ENCODE measurements around the gene PPT2.

Gene PPT2

DNA sequence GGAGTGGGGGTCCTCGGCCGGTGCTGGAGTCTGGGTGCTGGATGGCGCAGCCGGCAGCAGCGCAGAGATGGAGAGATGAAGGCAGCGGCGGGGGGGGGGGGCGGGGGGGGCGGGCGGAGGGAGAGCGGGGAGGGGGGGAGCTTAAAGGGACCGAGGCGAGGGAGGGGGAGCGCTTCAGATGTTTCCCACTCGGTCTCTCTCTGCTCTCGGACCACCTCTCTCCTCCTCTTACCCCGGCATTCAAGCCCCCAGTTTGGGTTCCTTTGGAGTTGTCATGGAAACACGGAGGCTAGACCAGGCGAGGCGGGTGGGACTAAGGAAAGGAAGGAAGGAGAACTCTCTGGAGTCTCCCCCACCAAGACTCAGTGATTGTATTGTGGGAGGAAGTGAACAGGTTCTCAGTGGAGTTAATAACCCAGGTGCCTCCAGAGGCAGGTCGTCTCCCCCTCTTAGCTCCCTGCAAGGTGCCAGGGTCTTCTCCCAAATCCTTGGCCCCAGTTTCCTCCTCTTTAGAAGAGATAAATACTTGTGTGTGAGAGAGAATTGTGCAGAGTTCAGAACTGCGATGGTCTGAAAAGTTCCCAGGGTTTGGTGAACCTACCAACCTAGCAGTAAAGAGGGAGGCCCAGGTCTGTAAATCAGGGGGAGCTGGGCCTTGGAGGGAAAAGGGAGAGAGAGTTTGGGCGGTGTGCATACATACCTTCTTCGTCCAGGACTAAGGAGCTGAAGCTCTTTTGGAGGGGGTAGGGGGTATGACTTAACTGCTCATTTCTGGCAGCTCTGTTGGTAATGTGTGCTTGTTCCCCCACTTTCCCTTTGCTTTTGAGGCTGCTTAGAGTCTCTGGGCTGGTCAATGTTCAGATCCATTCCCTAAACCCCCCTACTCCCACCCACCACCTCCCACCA, 1.8 kb upstream of the PPT2 start, which contains the start of gene PRRT1:
Gene PRRT1, minus strand, starts transcription at position 77 of the 906 bp plus-strand sequence. CDS start 112 bp downstream, outside the sequence.
- no peak for DNase-seq (ENCODE audit: low read depth in 2 of 2)

GRCh38 chr6:32152769-32153563, 975 bp upstream of the PPT2 start:
- DNase-seq (ENCODE audit: low read depth in 2 of 2), result no peak

DNA sequence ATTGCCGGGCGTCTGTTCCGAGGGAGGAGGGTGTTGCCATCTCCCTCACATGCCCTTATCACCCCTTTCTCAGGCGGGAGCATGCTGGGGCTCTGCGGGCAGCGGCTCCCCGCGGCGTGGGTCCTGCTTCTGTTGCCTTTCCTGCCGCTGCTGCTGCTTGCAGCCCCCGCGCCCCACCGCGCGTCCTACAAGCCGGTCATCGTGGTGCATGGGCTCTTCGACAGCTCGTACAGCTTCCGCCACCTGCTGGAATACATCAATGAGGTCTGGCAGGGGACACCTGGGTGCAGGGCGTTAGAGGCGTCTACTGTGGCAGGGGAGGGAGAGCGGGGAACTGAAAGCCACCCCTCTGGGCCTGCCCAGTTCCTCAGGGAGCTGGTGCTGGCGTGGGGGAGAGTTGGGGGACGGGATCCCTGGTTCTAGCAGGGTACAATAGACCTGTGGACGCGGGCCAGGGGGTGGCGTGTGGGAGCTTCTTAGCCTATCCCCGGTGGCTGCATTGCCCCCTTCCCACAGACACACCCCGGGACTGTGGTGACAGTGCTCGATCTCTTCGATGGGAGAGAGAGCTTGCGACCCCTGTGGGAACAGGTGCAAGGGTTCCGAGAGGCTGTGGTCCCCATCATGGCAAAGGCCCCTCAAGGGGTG, 697 bp downstream of the PPT2 start:
- DNase-seq (ENCODE audit: low read depth in 2 of 2), result peak in 1 of 2 donors; percentile 42

DNA sequence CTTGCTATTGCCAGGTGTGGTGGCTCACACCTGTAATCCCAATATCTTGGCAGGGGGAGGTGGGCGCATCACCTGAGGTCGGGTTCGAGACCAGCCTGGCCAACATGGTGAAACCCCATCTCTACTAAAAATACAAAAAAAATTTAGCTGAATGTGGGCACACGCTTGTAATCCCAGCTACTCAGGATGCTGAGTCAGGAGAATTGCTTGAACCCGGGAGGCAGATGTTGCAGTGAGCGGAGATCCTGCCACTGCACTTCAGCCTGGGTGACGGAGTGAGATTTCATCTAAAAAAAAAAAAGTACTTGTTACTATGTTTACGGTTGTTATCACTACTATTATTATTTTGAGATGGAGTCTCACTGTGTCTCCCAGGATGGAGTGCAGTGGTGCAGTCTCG, 3.0 kb downstream of the PPT2 start:
- no peak for DNase-seq (ENCODE audit: low read depth in 2 of 2)

DNA sequence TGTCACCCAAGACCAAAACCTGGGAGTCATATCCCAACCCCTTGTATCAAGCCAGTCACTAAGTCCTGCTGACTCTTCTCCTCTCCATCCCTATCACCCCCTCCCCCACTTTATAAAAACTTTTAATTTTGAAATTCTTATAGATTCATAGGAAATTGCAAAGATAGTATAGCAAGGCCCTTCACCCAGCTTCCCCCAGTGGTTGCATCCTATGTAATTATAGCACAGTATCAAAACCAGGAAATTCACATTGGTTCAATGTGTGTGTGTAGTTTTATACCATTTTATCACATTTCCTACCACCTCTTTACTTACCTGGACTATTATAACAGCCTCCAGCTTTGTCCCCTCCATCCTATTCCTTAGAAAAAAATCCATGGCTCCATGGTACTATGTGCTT, 4.1 kb downstream of the PPT2 start:
- no peak for DNase-seq (ENCODE audit: low read depth in 2 of 2)

DNA sequence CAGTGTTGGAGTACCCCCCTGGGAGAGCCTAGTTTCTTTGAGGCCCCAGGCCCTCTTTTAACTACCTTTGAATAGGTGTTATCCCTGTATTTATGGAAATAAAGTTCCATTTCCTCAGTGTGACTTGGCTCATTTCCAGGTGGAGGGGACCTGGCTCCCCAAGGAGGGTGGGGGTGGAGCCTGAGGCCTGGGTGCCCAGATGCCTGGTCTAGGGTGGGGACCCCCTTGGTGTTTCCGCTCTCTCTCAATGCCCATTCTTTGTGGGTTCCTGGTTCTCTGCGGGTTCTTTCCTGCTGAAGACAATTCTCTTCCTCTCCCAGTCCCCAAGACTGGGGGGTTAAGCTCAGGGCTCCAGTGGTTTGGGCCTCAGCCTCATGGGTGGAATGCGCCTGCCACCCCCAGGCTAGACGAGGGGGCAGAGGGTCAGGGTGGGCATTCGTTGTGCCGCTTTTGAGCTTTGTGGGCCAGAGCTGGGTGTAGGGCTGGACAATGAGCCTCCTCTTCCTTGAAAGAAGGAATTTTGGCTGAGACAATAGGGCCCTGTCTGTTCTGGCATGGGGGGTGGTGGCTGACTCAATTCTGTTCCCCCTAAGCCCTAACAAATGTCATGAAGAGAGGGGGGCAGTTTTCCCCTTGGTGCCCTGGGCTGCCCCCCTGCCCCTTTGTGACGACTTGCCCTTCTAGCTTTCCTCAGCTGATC, 9.8 kb downstream of the PPT2 start:
- no peak for DNase-seq (ENCODE audit: low read depth in 2 of 2)

DNA sequence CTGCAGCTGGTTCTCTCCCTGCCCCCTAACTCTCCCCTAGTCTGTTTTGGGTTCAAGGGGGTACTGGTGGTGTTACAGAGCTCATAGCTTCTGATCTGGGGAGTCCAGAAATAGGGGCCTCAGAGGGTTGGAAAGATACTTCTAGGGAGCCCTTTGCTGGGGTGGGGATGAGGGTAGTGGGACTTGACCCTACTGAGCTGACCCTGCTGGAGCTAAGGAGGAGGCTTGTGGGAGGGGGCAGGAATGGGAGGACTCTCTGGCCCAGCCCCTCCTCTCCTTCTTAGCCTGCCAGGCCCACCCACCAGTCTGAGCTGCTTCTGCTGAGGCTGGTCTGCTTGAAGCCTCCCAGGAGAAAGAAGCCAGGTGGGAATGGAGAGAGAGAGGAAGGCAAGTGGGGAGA, 10.4 kb downstream of the PPT2 start, which contains the start of gene EGFL8:
Gene EGFL8, plus strand, starts transcription at position 301 of the 400 bp plus-strand sequence. CDS start 1,571 bp downstream, outside the sequence.
- DNase-seq (ENCODE audit: low read depth in 2 of 2), result no peak

DNA sequence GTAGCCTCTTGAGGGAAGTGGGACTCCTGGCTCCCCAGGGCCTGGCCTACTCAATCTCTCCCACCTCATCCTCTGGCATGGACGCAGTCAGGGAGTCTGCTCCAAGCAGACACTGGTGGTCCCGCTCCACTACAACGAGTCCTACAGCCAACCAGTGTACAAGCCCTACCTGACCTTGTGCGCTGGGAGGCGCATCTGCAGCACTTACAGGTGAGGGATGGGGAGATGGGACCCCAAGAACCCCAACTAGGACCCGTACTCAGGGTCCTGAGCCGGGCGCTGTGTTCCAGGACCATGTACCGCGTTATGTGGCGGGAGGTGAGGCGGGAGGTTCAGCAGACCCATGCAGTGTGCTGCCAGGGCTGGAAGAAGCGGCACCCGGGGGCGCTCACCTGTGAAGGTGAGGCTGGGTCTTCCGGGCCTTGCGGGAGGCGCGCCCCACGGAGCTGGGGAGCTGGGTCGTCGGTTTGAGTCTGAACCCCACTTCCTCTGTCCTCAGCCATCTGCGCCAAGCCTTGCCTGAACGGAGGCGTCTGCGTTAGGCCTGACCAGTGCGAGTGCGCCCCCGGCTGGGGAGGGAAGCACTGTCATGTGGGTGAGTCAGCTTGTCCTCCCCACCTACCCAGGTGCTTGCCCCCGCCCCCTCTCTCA, 12.6 kb downstream of the PPT2 start:
- DNase-seq (ENCODE audit: low read depth in 2 of 2), result no peak

DNA sequence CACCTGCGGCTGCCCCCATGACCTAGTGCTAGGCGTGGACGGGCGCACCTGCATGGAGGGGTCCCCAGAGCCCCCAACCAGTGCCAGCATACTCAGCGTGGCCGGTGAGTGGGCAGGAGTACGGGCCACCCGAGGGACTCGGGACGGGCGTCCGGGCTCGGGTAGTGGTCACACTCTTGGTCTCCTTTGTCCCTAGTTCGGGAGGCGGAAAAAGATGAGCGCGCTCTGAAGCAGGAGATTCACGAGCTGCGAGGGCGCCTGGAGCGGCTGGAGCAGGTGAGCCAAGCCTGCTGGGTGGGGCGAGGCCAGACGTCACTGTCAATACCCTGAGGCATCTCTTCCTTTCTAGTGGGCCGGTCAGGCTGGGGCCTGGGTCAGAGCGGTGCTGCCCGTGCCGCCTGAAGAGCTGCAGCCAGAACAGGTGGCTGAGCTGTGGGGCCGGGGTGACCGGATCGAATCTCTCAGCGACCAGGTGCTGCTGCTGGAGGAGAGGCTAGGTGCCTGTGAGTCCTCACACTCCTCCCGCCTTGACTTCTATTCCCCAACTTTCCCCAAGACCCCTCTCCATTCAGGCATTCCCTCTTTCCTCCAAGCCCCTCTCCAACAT, 13.3 kb downstream of the PPT2 start:
- DNase-seq (ENCODE audit: low read depth in 2 of 2), result no peak

DNA sequence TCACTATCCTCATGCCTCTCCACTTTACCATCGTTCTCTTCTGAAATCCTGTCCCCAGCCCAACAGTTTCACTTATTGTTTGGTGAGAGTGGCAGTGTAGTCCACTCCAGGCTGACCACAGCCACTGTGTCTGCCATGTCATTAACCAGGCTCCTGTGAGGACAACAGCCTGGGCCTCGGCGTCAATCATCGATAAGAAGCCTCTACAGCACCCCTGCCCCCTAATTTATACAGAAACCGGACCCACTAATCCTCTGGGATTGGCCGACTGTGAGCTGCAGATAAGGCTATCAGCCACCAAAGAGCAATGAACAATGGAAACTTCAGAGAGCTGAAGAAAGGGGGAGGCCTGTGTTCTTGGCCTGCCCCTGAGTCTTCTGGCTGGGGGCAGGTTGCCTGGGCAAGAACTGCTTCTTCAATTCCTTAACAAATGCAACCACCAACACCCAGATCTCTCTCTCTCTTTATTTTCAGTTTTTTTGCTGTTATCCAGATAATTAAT, 13.9 kb downstream of the PPT2 start:
- no peak for DNase-seq (ENCODE audit: low read depth in 2 of 2)

GRCh38 chr6:32168350-32168749, 14.4 kb downstream of the PPT2 start:
- no peak for DNase-seq (ENCODE audit: low read depth in 2 of 2)

- no peak for DNase-seq (ENCODE audit: low read depth in 2 of 2)
Observed at GRCh38 chr6:32168807-32169591, 15.1 kb downstream of the PPT2 start.

DNA sequence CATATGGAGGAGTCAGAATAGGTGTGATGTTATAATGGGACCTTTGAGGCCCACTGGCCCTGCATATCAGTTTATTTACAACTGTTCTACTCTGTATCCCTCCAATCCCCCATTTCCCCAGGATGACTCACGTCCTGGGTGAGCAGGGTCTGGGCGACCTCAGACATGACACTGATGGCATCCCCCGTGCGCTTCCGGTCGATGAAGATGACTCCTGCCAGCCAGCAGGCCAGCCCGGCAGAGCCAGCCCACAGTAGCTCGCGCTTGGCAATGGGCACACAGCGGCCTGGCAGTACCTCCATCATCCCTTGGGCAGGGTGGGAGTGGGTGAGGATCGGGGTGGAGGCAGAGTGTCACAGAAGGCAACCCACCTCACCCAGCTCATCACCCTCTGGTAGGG, 16.4 kb downstream of the PPT2 start:
- DNase-seq (ENCODE audit: low read depth in 2 of 2), result no peak

DNA sequence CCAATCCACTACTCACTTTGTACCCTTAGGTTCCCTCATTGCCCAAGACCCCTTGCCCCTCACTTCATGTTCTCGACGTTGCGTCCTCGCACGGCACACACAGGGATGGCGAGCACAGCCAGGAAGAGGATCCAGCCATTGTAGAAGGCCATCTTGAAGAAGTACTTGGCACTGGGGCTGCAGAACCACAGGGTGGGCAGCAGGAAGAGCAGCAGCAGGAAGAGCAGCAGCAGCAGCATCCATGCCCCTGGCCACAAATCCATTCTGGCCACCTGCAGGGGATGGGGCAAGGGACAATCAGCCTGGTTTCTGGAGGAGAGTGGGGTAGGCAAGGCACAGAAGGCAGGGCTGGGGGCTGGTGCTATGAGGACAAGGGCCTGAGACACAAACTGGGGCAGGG, 17.3 kb downstream of the PPT2 start:
- no peak for DNase-seq (ENCODE audit: low read depth in 2 of 2)

DNA sequence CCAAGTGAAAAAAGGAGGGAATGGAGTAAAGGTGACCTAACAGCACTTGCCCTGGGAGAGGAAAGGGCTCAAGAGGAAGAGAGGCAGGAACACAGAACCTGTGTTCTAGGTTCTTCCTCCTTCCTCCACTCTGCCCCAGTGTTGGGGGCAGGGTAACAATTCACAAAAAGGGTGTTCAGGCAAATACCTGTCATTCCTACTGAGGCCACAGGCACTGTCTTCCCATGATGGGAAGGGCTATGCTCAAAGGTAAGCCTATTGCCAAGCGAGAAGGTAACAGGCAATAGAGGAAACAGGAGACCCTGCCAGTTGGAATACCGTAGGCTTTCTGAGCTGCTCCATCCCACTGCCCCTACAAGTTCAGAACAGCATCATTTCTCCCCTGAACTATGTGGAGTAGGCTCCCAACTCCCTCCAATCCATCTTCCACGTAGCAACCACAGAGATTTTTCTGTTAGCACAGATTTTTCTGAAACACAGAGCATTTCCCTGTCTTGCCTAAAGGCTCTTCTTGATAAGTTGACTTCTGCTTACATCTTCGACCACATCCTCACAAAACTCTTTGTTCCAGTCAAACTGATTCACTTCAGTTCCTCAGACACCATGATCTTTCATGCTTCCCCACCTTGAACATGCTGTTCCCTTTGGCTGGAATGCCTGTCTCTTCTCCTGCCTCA, 19.2 kb downstream of the PPT2 start:
- no peak for DNase-seq (ENCODE audit: low read depth in 2 of 2)

GRCh38 chr6:32174416-32174815, 20.5 kb downstream of the PPT2 start:
- DNase-seq (ENCODE audit: low read depth in 2 of 2), result no peak

DNA sequence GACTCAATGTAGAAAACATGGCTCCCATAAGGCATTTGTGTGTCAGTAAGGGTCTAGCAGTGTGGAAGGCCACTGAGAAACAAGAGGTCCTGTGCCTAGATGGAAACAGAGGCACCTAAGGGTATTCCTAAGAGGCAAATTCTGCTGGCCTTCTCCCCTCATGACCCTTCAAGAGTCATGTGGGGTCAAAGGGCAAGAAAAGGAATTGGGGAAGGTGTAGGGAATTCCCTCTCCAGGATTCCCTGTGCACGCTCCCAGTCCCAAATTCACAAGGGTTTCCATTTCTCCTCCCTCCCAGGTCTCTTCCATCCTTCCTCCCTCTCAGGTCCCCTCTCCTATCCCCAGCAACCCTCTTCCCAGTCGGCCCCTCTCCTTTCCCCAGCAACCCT, 21.4 kb downstream of the PPT2 start:
- DNase-seq (ENCODE audit: low read depth in 2 of 2), result no peak

DNA sequence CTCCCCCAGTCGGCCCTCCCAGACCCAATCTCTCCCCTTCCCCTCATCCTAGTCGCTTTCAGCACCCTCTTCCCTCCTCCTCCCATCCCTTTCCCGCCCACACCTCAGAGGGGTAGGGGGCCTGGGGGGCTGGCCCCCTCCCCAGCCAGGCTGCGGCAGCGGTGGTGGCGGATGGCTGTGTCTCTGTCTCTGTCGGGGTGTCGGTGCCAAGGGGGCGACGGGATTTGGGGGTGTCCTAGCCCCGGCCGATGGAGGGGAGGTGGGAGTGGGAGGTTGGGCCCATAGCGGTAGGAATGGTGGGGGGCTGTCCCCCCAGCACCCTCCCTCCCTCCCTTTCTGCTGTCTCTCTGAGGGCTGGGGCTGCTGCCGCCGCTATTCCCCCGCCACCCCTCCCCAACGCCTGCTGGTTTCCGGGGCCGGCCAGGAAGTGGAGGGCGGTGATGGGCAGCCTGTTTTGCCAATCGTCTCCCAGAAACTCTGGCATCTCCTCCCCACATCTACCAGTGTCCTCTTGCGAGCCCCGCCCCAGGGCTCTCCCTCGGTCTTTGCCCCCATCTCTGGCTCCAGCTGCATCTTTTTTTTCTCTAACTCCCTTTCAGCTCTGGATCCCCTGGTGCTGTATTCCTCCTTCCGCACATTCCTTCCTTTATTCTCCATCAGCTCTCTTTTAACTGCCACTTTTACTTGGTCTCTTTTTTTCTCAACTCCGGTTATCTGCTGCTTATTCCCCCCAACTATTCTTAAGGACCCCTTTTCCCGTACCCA, 22.0 kb downstream of the PPT2 start, which contains the start of gene AGPAT1:
Gene AGPAT1, minus strand, starts transcription at position 374 of the 765 bp plus-strand sequence. CDS start 4,588 bp downstream, outside the sequence.
- DNase-seq (ENCODE audit: low read depth in 2 of 2), result peak; percentile 92

All from stimulated activated CD8-positive, alpha-beta memory T cell treated with anti-CD3 and anti-CD28 coated beads, Interleukin-2, amount 100 ng/mL, for 1 hour (primary cell).